Natural killer cell (primary cell): ENCODE results near the gene B9D2. TPM values are rescaled to one million over a fixed set of nuclear protein-coding genes. Genes with fewer than 3 reads are reported as not detected.

Experiments used
- ATAC-seq, 3 donors: fragments of 150-1000 bp in 2 of 3; fragments of 200-7000 bp in 1 of 3; cut with Tn5 transposase; 1 replicate in 1 of 3; 2 replicates in 2 of 3; pipeline ENCODE4 v1.10.0; 2021; ENCODE audit warnings: mild to moderate bottlenecking in 2 of 3, moderate library complexity in 2 of 3
- DNase-seq, 2 donors: peaks; one replicate each; pipeline versions ENCODE4 v3.0.0 to v3.0.0-alpha.2; 2013 to 2021; ENCODE audit warnings: mixed read lengths in 1 of 2
- H3K27ac ChIP-seq: one replicate; pipeline ENCODE4 v1.5.1; 2013; ENCODE audit warnings: mild to moderate bottlenecking, low read length
- H3K27me3 ChIP-seq: one replicate; pipeline ENCODE4 v1.6.1; 2013; ENCODE audit warnings: low read length; ENCODE audit not compliant: control insufficient read depth, insufficient read depth
- H3K36me3 ChIP-seq: one replicate; pipeline ENCODE4 v1.6.1; 2013; ENCODE audit warnings: low read length; ENCODE audit not compliant: control insufficient read depth, insufficient read depth
- H3K4me1 ChIP-seq: one replicate; pipeline ENCODE4 v1.6.1; 2013; ENCODE audit warnings: low read length; ENCODE audit not compliant: control insufficient read depth, insufficient read depth
- H3K4me3 ChIP-seq: one replicate; pipeline ENCODE4 v1.5.1; 2013; ENCODE audit warnings: low read length
- H3K9me3 ChIP-seq: one replicate; pipeline ENCODE4 v1.6.1; 2013; ENCODE audit warnings: low read length; ENCODE audit not compliant: control insufficient read depth, insufficient read depth
- H3K27ac Mint-ChIP-seq, 2 donors: one replicate each; pipeline ENCODE4 v1.8.0; 2022; ENCODE audit warnings: mild to moderate bottlenecking in 2 of 2, mixed read lengths in 2 of 2, moderate library complexity in 1 of 2
- H3K27me3 Mint-ChIP-seq, 2 donors: one replicate each; pipeline ENCODE4 v1.8.0; 2022; ENCODE audit warnings: low read depth in 2 of 2, mixed read lengths in 2 of 2
- H3K36me3 Mint-ChIP-seq: one replicate; pipeline ENCODE4 v1.8.0; 2022; ENCODE audit warnings: mixed read lengths
- H3K4me1 Mint-ChIP-seq, 2 donors: one replicate each; pipeline ENCODE4 v1.8.0; 2022; ENCODE audit warnings: mixed read lengths in 2 of 2
- H3K4me3 Mint-ChIP-seq: one replicate; pipeline ENCODE4 v1.8.0; 2022; ENCODE audit warnings: mild to moderate bottlenecking, moderate library complexity, mixed read lengths
- H3K9me3 Mint-ChIP-seq, 2 donors: one replicate each; pipeline ENCODE4 v1.8.0; 2022; ENCODE audit warnings: mixed read lengths in 2 of 2
- WGBS: methylation state at CpG from one replicate; pipeline ENCODE4 v1.1.7; 2013; ENCODE audit warnings: missing lambda C conversion rate; ENCODE audit not compliant: insufficient coverage; 5-methylcytosine and 5-hydroxymethylcytosine counted together
- intact Hi-C: fragments of 100-400 bp; cut with micrococcal nuclease; formaldehyde crosslinking; loops from one replicate; pipeline ENCODE4 v1.14.2; 2022
- total RNA-seq, 4 donors: library from RNA; stranded (reverse); fragments of 120-200 nt in 1 of 4; gene quantifications; one replicate each; pipeline versions ENCODE4 v1.2.3 to v1.2.4, GENCODE V29; 2013 to 2022
- TF ChIP-seq, protein P1 (sequence below): fragments of 200-600 bp; IDR thresholded peaks from one replicate; pipeline ENCODE4 v1.8.0; 2022; ENCODE audit warnings: antibody characterized with exemption

B9D2 gene
- total RNA-seq, 3 donors from 2014 or later (not counting 1 experiment from before 2014, with no cell fraction given): 18.1 to 22.2 (median 18.7) TPM

DNA sequence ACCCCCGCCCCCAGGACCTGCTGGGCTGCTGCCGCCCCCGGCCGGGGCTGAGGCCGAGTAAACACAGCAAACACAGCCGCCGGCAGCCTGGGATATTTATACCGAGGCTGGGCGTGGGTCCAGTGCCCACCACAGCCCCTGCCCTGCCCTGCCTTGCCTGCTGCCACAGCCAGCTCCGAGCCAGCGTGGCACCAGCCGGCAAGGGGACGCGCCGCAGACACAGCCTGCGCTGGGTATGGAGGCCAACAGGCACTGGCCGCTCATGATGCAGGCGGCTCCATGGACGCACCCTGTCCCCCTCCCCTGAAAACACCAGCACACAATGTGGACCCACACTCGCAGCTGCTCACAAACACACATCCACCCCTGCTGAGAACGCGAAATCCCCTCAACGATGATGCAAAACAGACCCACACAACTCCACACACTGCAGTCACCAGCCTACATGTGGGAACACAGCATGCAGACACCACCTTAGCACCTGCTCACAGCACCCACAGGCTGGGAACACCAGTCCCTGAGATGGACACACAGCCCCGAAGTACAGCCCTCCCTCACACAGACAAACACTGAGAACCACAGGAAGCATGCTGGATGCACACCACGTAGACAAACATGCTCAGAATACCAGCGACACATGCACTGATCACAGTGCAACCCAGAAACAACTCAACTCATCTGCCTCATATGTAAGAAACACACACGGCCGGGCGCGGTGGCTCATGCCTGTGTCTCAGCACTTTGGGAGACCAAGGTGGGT is 37.8 kb downstream of the B9D2 start:
- 20% methylated on average over 30 of the region's 30 CpGs for WGBS
- Mint-ChIP-seq H3K9me3 (no peaks in the 10 kb centered on the region), H3K4me1 (peaks cover 73 to 82% of the 10 kb centered on the region in 2 donors), H3K27me3 (no peaks in the 10 kb centered on the region), H3K27ac (peak overlapping the region; percentile 94 to 97), H3K4me3 (peak overlapping the region; percentile 85), H3K36me3 (no peaks in the 10 kb centered on the region)
- Histone ChIP-seq H3K4me1 (peaks cover 98% of the 10 kb centered on the region), H3K4me3 (peak overlapping the region; percentile 7), H3K9me3 (no peaks in the 10 kb centered on the region), H3K27me3 (no peaks in the 10 kb centered on the region), H3K27ac (peak overlapping the region; percentile 91), H3K36me3 (peaks cover 48% of the 10 kb centered on the region)
- DNase-seq: peak; percentile 53 to 61
- TF ChIP-seq, protein P1, sequence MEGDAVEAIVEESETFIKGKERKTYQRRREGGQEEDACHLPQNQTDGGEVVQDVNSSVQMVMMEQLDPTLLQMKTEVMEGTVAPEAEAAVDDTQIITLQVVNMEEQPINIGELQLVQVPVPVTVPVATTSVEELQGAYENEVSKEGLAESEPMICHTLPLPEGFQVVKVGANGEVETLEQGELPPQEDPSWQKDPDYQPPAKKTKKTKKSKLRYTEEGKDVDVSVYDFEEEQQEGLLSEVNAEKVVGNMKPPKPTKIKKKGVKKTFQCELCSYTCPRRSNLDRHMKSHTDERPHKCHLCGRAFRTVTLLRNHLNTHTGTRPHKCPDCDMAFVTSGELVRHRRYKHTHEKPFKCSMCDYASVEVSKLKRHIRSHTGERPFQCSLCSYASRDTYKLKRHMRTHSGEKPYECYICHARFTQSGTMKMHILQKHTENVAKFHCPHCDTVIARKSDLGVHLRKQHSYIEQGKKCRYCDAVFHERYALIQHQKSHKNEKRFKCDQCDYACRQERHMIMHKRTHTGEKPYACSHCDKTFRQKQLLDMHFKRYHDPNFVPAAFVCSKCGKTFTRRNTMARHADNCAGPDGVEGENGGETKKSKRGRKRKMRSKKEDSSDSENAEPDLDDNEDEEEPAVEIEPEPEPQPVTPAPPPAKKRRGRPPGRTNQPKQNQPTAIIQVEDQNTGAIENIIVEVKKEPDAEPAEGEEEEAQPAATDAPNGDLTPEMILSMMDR: no peak
- ATAC-seq: peak; percentile 6 to 10 (median 8)
- intact Hi-C loops: loop anchor here (5.0 kb wide), 1 partner anchor 639 kb away; no protein-coding TSS in a partner anchor

DNA sequence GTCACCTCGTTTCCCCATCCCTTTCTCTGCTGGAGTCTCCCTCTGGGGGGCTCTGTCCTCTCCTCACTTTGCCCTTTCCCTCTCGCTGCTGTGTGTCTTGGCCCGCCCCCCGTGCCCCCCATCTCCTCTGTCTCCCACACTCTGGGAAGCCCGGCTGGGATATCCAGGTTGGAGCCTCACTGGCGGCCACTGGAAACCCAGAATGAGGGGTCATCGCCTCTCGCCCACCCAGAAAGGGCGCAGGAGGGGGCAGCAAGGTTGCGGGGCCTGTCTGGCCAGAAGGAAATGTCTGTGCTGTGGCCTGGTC is 38.4 kb downstream of the B9D2 start:
- Histone ChIP-seq H3K4me3 (no peak overlapping the region), H3K27me3 (no peaks in the 10 kb centered on the region), H3K27ac (peak overlapping the region; percentile 91), H3K4me1 (peaks cover 98% of the 10 kb centered on the region), H3K36me3 (peaks cover 50% of the 10 kb centered on the region), H3K9me3 (no peaks in the 10 kb centered on the region)
- intact Hi-C loops: loop anchor here (5.0 kb wide), 1 partner anchor 638 kb away; no protein-coding TSS in a partner anchor
- Mint-ChIP-seq H3K36me3 (no peaks in the 10 kb centered on the region), H3K9me3 (no peaks in the 10 kb centered on the region), H3K4me3 (peak overlapping the region; percentile 91), H3K4me1 (peaks cover 69 to 81% of the 10 kb centered on the region in 2 donors), H3K27me3 (no peaks in the 10 kb centered on the region), H3K27ac (peak overlapping the region; percentile 94 to 97)
- no peak for ATAC-seq
- no peak for DNase-seq
- WGBS: 39% methylated on average over 10 of the region's 10 CpGs
- TF ChIP-seq, protein P1: no peak

DNA sequence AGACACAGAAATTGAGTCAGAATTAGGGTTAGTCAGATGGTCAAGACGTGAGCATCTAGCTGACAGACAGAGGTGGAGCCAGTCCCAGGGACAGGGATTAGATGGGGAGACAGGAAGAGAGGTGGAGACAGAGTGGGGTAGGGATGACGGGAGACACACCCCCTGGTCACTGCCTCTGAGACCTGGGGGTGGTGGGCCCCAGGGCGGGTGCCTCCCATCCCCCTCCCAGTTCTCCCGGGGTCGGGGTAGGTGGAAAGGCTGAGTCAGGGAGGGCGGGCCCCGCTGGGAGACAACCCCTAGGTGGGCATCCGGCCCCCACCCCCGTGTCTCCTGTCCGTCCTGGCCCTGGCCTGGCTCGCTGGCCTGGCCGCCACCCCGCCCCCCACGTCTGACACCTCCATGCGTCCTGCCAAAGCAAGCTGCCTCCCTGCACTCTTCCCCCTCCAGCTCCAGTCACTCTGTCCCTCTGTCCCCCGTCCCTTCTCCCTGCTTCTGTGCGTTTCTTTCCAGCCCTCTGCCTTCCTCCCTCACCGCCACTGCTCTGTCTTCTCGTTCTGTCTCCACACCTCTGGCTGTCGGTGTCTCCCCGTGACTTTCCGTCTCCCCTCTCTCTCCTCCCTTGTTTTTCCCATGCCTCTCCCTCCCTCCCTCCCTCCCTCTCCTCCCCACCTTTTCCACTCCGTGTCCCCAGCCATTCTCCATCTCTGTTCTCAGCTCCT is 38.9 kb downstream of the B9D2 start:
- no peak overlapping the region for H3K4me3 ChIP-seq
- Mint-ChIP-seq H3K27ac (peak overlapping the region; percentile 94 to 97), H3K4me1 (peaks cover 64 to 78% of the 10 kb centered on the region in 2 donors), H3K9me3 (no peaks in the 10 kb centered on the region), H3K4me3 (peak overlapping the region; percentile 91), H3K36me3 (no peaks in the 10 kb centered on the region), H3K27me3 (no peaks in the 10 kb centered on the region)
- ATAC-seq (peak in 2 of 3 donors; percentile 5), DNase-seq (peak; percentile 52 to 73)
- intact Hi-C loops: loop anchor here (5.0 kb wide), 1 partner anchor 638 kb away; no protein-coding TSS in a partner anchor
- TF ChIP-seq, protein P1: no peak
- H3K27ac ChIP-seq: peak overlapping the region; percentile 91
- 28% methylated on average over 23 of the region's 23 CpGs for WGBS
- peaks cover 50% of the 10 kb centered on the region for H3K36me3 ChIP-seq
- no peaks in the 10 kb centered on the region for H3K27me3 ChIP-seq
- peaks cover 93% of the 10 kb centered on the region for H3K4me1 ChIP-seq
- H3K9me3 ChIP-seq: no peaks in the 10 kb centered on the region
